Measurements from ENCODE around the gene ALKBH6.

Gene ALKBH6

GRCh38 chr19:36030264-36031148 lies 16.5 kb upstream of the ALKBH6 start:
- Histone ChIP-seq H3K9ac (ENCODE audit: low read depth in 1 of 2, low read length in 2 of 2) (no peak overlapping the region), H3K27ac (ENCODE audit: low read depth in 2 of 2, low read length in 2 of 2) (no peak overlapping the region), H3K4me1 (ENCODE audit: control insufficient read depth in 2 of 2, insufficient read depth in 2 of 2, low read length in 2 of 2) (no peaks in the 10 kb centered on the region), H3K27me3 (ENCODE audit: control insufficient read depth in 2 of 2, insufficient read depth in 2 of 2, low read length in 2 of 2) (no peaks in the 10 kb centered on the region), H3K9me3 (ENCODE audit: control insufficient read depth in 2 of 2, low read length in 2 of 2) (no peaks in the 10 kb centered on the region), H3K36me3 (ENCODE audit: control insufficient read depth in 2 of 2, insufficient read depth in 2 of 2, low read length in 2 of 2) (peaks cover 4 to 6% of the 10 kb centered on the region in 2 donors), H3K4me3 (ENCODE audit: low read length in 2 of 2) (no peak overlapping the region)

GRCh38 chr19:36028313-36029041 lies 14.5 kb upstream of the ALKBH6 start:
- H3K27ac ChIP-seq (ENCODE audit: low read depth in 2 of 2, low read length in 2 of 2): no peak overlapping the region
- H3K9me3 ChIP-seq (ENCODE audit: control insufficient read depth in 2 of 2, low read length in 2 of 2): no peaks in the 10 kb centered on the region
- no peak overlapping the region for H3K4me3 ChIP-seq (ENCODE audit: low read length in 2 of 2)
- no peak overlapping the region for H3K9ac ChIP-seq (ENCODE audit: low read depth in 1 of 2, low read length in 2 of 2)
- H3K36me3 ChIP-seq (ENCODE audit: control insufficient read depth in 2 of 2, insufficient read depth in 2 of 2, low read length in 2 of 2): peaks cover 0 to 6% of the 10 kb centered on the region in 2 donors
- H3K4me1 ChIP-seq (ENCODE audit: control insufficient read depth in 2 of 2, insufficient read depth in 2 of 2, low read length in 2 of 2): no peaks in the 10 kb centered on the region
- H3K27me3 ChIP-seq (ENCODE audit: control insufficient read depth in 2 of 2, insufficient read depth in 2 of 2, low read length in 2 of 2): no peaks in the 10 kb centered on the region

- H3K27ac ChIP-seq (ENCODE audit: low read depth in 2 of 2, low read length in 2 of 2): no peak overlapping the region
- no peaks in the 10 kb centered on the region for H3K4me1 ChIP-seq (ENCODE audit: control insufficient read depth in 2 of 2, insufficient read depth in 2 of 2, low read length in 2 of 2)
- peaks cover 0 to 6% of the 10 kb centered on the region in 2 donors for H3K36me3 ChIP-seq (ENCODE audit: control insufficient read depth in 2 of 2, insufficient read depth in 2 of 2, low read length in 2 of 2)
- H3K4me3 ChIP-seq (ENCODE audit: low read length in 2 of 2): no peak overlapping the region
- no peaks in the 10 kb centered on the region for H3K9me3 ChIP-seq (ENCODE audit: control insufficient read depth in 2 of 2, low read length in 2 of 2)
- H3K27me3 ChIP-seq (ENCODE audit: control insufficient read depth in 2 of 2, insufficient read depth in 2 of 2, low read length in 2 of 2): no peaks in the 10 kb centered on the region
- H3K9ac ChIP-seq (ENCODE audit: low read depth in 1 of 2, low read length in 2 of 2): no peak overlapping the region
These were observed 13.7 kb upstream of the ALKBH6 start for GRCh38 chr19:36027696-36028095.

- Histone ChIP-seq H3K27ac (ENCODE audit: low read depth in 2 of 2, low read length in 2 of 2) (no peak overlapping the region), H3K27me3 (ENCODE audit: control insufficient read depth in 2 of 2, insufficient read depth in 2 of 2, low read length in 2 of 2) (no peaks in the 10 kb centered on the region), H3K4me1 (ENCODE audit: control insufficient read depth in 2 of 2, insufficient read depth in 2 of 2, low read length in 2 of 2) (no peaks in the 10 kb centered on the region), H3K4me3 (ENCODE audit: low read length in 2 of 2) (no peak overlapping the region), H3K9ac (ENCODE audit: low read depth in 1 of 2, low read length in 2 of 2) (no peak overlapping the region), H3K9me3 (ENCODE audit: control insufficient read depth in 2 of 2, low read length in 2 of 2) (no peaks in the 10 kb centered on the region), H3K36me3 (ENCODE audit: control insufficient read depth in 2 of 2, insufficient read depth in 2 of 2, low read length in 2 of 2) (peaks cover 4 to 6% of the 10 kb centered on the region in 2 donors)
These were observed 12.3 kb upstream of the ALKBH6 start for GRCh38 chr19:36026091-36026876.

- Histone ChIP-seq H3K9me3 (ENCODE audit: control insufficient read depth in 2 of 2, low read length in 2 of 2) (no peaks in the 10 kb centered on the region), H3K4me3 (ENCODE audit: low read length in 2 of 2) (no peak overlapping the region), H3K9ac (ENCODE audit: low read depth in 1 of 2, low read length in 2 of 2) (no peak overlapping the region), H3K27me3 (ENCODE audit: control insufficient read depth in 2 of 2, insufficient read depth in 2 of 2, low read length in 2 of 2) (no peaks in the 10 kb centered on the region), H3K36me3 (ENCODE audit: control insufficient read depth in 2 of 2, insufficient read depth in 2 of 2, low read length in 2 of 2) (peaks cover 4 to 6% of the 10 kb centered on the region in 2 donors), H3K27ac (ENCODE audit: low read depth in 2 of 2, low read length in 2 of 2) (no peak overlapping the region), H3K4me1 (ENCODE audit: control insufficient read depth in 2 of 2, insufficient read depth in 2 of 2, low read length in 2 of 2) (no peaks in the 10 kb centered on the region)
These were observed 11.5 kb upstream of the ALKBH6 start for GRCh38 chr19:36025541-36025940.

- Histone ChIP-seq H3K4me1 (ENCODE audit: control insufficient read depth in 2 of 2, insufficient read depth in 2 of 2, low read length in 2 of 2) (no peaks in the 10 kb centered on the region), H3K27ac (ENCODE audit: low read depth in 2 of 2, low read length in 2 of 2) (no peak overlapping the region), H3K4me3 (ENCODE audit: low read length in 2 of 2) (no peak overlapping the region), H3K36me3 (ENCODE audit: control insufficient read depth in 2 of 2, insufficient read depth in 2 of 2, low read length in 2 of 2) (peaks cover 6% of the 10 kb centered on the region in 2 donors), H3K9ac (ENCODE audit: low read depth in 1 of 2, low read length in 2 of 2) (no peak overlapping the region), H3K9me3 (ENCODE audit: control insufficient read depth in 2 of 2, low read length in 2 of 2) (no peaks in the 10 kb centered on the region), H3K27me3 (ENCODE audit: control insufficient read depth in 2 of 2, insufficient read depth in 2 of 2, low read length in 2 of 2) (no peaks in the 10 kb centered on the region)
These were observed 9.4 kb upstream of the ALKBH6 start for GRCh38 chr19:36023432-36023831.

GRCh38 chr19:36019061-36019670 lies 5.2 kb upstream of the ALKBH6 start:
- Histone ChIP-seq H3K27me3 (ENCODE audit: control insufficient read depth in 2 of 2, insufficient read depth in 2 of 2, low read length in 2 of 2) (no peaks in the 10 kb centered on the region), H3K4me1 (ENCODE audit: control insufficient read depth in 2 of 2, insufficient read depth in 2 of 2, low read length in 2 of 2) (peaks cover 5% of the 10 kb centered on the region in 2 donors), H3K9ac (ENCODE audit: low read depth in 1 of 2, low read length in 2 of 2) (no peak overlapping the region), H3K27ac (ENCODE audit: low read depth in 2 of 2, low read length in 2 of 2) (no peak overlapping the region), H3K36me3 (ENCODE audit: control insufficient read depth in 2 of 2, insufficient read depth in 2 of 2, low read length in 2 of 2) (peaks cover 3 to 6% of the 10 kb centered on the region in 2 donors), H3K9me3 (ENCODE audit: control insufficient read depth in 2 of 2, low read length in 2 of 2) (no peaks in the 10 kb centered on the region), H3K4me3 (ENCODE audit: low read length in 2 of 2) (no peak overlapping the region)

- H3K27me3 ChIP-seq (ENCODE audit: control insufficient read depth in 2 of 2, insufficient read depth in 2 of 2, low read length in 2 of 2): no peaks in the 10 kb centered on the region
- H3K27ac ChIP-seq (ENCODE audit: low read depth in 2 of 2, low read length in 2 of 2): peak overlapping the region; percentile 65 to 79
These were observed 567 bp downstream of the ALKBH6 start for GRCh38 chr19:36013280-36014011.

GRCh38 chr19:36010402-36010801 lies 3.6 kb downstream of the ALKBH6 start:
- H3K27me3 ChIP-seq (ENCODE audit: control insufficient read depth in 2 of 2, insufficient read depth in 2 of 2, low read length in 2 of 2): no peaks in the 10 kb centered on the region
- H3K9ac ChIP-seq (ENCODE audit: low read depth in 1 of 2, low read length in 2 of 2): no peak overlapping the region
- H3K27ac ChIP-seq (ENCODE audit: low read depth in 2 of 2, low read length in 2 of 2): no peak overlapping the region

More at GRCh38 chr19:36013280-36014011, 567 bp downstream of the ALKBH6 start:
- Histone ChIP-seq H3K4me3 (ENCODE audit: low read length in 2 of 2) (peak overlapping the region; percentile 87 to 96), H3K36me3 (ENCODE audit: control insufficient read depth in 2 of 2, insufficient read depth in 2 of 2, low read length in 2 of 2) (peaks cover 0 to 3% of the 10 kb centered on the region in 2 donors), H3K4me1 (ENCODE audit: control insufficient read depth in 2 of 2, insufficient read depth in 2 of 2, low read length in 2 of 2) (peaks cover 23 to 24% of the 10 kb centered on the region in 2 donors), H3K9ac (ENCODE audit: low read depth in 1 of 2, low read length in 2 of 2) (peak overlapping the region; percentile 82 to 96), H3K9me3 (ENCODE audit: control insufficient read depth in 2 of 2, low read length in 2 of 2) (no peaks in the 10 kb centered on the region)

More at GRCh38 chr19:36010402-36010801, 3.6 kb downstream of the ALKBH6 start:
- no peak overlapping the region for H3K4me3 ChIP-seq (ENCODE audit: low read length in 2 of 2)
- H3K36me3 ChIP-seq (ENCODE audit: control insufficient read depth in 2 of 2, insufficient read depth in 2 of 2, low read length in 2 of 2): no peaks in the 10 kb centered on the region
- H3K4me1 ChIP-seq (ENCODE audit: control insufficient read depth in 2 of 2, insufficient read depth in 2 of 2, low read length in 2 of 2): peaks cover 23 to 24% of the 10 kb centered on the region in 2 donors
- no peaks in the 10 kb centered on the region for H3K9me3 ChIP-seq (ENCODE audit: control insufficient read depth in 2 of 2, low read length in 2 of 2)

All from mucosa of rectum (tissue), 2 donors.